ENCODE data around the gene CGNL1.

The CGNL1 gene

GRCh38 chr15:57384816-57385215, 8.5 kb downstream of the CGNL1 start:
- H2AFZ ChIP-seq (ENCODE audit: low read length): no peak overlapping the region
- no peaks in the 10 kb centered on the region for H3K27me3 ChIP-seq (replicated peaks; ENCODE audit: insufficient read depth, low read length)
- H3K9me3 ChIP-seq (replicated peaks; ENCODE audit: insufficient read depth, low read length): no peaks in the 10 kb centered on the region
- H3K27ac ChIP-seq (ENCODE audit: low read length): no peak overlapping the region
- H3K9ac ChIP-seq (ENCODE audit: low read length): no peak overlapping the region
- no peak overlapping the region for H3K4me2 ChIP-seq (ENCODE audit: low read depth, low read length)
- no peaks in the 10 kb centered on the region for H3F3A ChIP-seq (ENCODE audit: insufficient read depth, low read length)
- no peaks in the 10 kb centered on the region for H3K9me2 ChIP-seq (replicated peaks; ENCODE audit: insufficient read depth, low read length)
- H4K20me1 ChIP-seq (ENCODE audit: insufficient read depth, low read length): no peaks in the 10 kb centered on the region
- no peak for DNase-seq
- no peak overlapping the region for H3K4me3 ChIP-seq (ENCODE audit: low read length)
- H3K79me2 ChIP-seq (ENCODE audit: low read length): no peaks in the 10 kb centered on the region
- TF ChIP-seq EZH2phosphoT487 (IDR thresholded peaks at IDR 0.05; ENCODE audit: low read length): no peak
- no peak for TF ChIP-seq CTCF (IDR thresholded peaks at IDR 0.05; ENCODE audit: low read length)
- TF ChIP-seq EZH2 (optimal IDR thresholded peaks at IDR 0.05; ENCODE audit: low read depth, low read length): no peak
- no peaks in the 10 kb centered on the region for H3K36me3 ChIP-seq (replicated peaks; ENCODE audit: insufficient read depth, low read length)
- no peaks in the 10 kb centered on the region for H3K4me1 ChIP-seq (ENCODE audit: low read length)

- H3K27me3 ChIP-seq (replicated peaks; ENCODE audit: insufficient read depth, low read length): no peaks in the 10 kb centered on the region
- no peak overlapping the region for H3K4me3 ChIP-seq (ENCODE audit: low read length)
- H3K9me3 ChIP-seq (replicated peaks; ENCODE audit: insufficient read depth, low read length): no peaks in the 10 kb centered on the region
Observed at GRCh38 chr15:57385923-57386390, 9.7 kb downstream of the CGNL1 start.

GRCh38 chr15:57386976-57387375, 10.7 kb downstream of the CGNL1 start:
- H3K4me1 ChIP-seq (ENCODE audit: low read length): no peaks in the 10 kb centered on the region
- H4K20me1 ChIP-seq (ENCODE audit: insufficient read depth, low read length): no peaks in the 10 kb centered on the region
- no peak for DNase-seq
- H3K27ac ChIP-seq (ENCODE audit: low read length): no peak overlapping the region
- no peaks in the 10 kb centered on the region for H3F3A ChIP-seq (ENCODE audit: insufficient read depth, low read length)
- H3K9me2 ChIP-seq (replicated peaks; ENCODE audit: insufficient read depth, low read length): no peaks in the 10 kb centered on the region
- H3K79me2 ChIP-seq (ENCODE audit: low read length): no peaks in the 10 kb centered on the region
- no peak overlapping the region for H3K4me2 ChIP-seq (ENCODE audit: low read depth, low read length)
- H3K9ac ChIP-seq (ENCODE audit: low read length): no peak overlapping the region
- no peak overlapping the region for H3K4me3 ChIP-seq (ENCODE audit: low read length)
- H2AFZ ChIP-seq (ENCODE audit: low read length): no peak overlapping the region
- no peaks in the 10 kb centered on the region for H3K9me3 ChIP-seq (replicated peaks; ENCODE audit: insufficient read depth, low read length)
- H3K27me3 ChIP-seq (replicated peaks; ENCODE audit: insufficient read depth, low read length): no peaks in the 10 kb centered on the region
- no peaks in the 10 kb centered on the region for H3K36me3 ChIP-seq (replicated peaks; ENCODE audit: insufficient read depth, low read length)
- no peak for TF ChIP-seq CTCF (IDR thresholded peaks at IDR 0.05; ENCODE audit: low read length)
- no peak for TF ChIP-seq EZH2phosphoT487 (IDR thresholded peaks at IDR 0.05; ENCODE audit: low read length)
- TF ChIP-seq EZH2 (optimal IDR thresholded peaks at IDR 0.05; ENCODE audit: low read depth, low read length): no peak

More at GRCh38 chr15:57385923-57386390, 9.7 kb downstream of the CGNL1 start:
- Histone ChIP-seq H3K4me1 (ENCODE audit: low read length) (no peaks in the 10 kb centered on the region), H3K4me2 (ENCODE audit: low read depth, low read length) (no peak overlapping the region), H4K20me1 (ENCODE audit: insufficient read depth, low read length) (no peaks in the 10 kb centered on the region), H3K9me2 (replicated peaks; ENCODE audit: insufficient read depth, low read length) (no peaks in the 10 kb centered on the region), H3F3A (ENCODE audit: insufficient read depth, low read length) (no peaks in the 10 kb centered on the region), H3K9ac (ENCODE audit: low read length) (no peak overlapping the region), H3K36me3 (replicated peaks; ENCODE audit: insufficient read depth, low read length) (no peaks in the 10 kb centered on the region), H2AFZ (ENCODE audit: low read length) (no peak overlapping the region), H3K27ac (ENCODE audit: low read length) (no peak overlapping the region), H3K79me2 (ENCODE audit: low read length) (no peaks in the 10 kb centered on the region)
- no peak for DNase-seq
- no peak for TF ChIP-seq CTCF (IDR thresholded peaks at IDR 0.05; ENCODE audit: low read length)
